ENCODE results near the gene SACM1L. TPM values are rescaled to one million over a fixed set of nuclear protein-coding genes. Genes with fewer than 3 reads are reported as not detected.
A peak's percentile ranks its signal among the peaks of the same experiment; 100 is the strongest.

Gene SACM1L
- total RNA-seq, 1 donor from 2014 or later, result 59.2 TPM

DNA sequence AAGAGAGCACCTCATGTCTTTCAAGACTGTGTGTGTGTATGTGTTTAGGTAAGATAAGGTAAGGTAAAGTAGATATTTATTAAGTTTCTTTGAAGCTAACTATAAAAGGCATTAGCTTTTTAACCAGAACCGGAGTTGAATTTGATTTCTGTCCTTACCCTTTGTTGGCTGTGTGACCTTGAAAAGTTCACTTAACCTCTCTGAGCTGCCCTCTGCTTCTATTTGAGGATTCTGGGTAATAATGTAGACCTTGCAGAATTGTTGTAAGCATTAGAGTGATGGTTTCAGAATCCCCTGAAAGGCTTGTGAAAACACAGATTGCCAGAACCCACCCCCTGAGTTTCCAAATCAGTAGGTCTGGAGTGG lies 21.6 kb upstream of the SACM1L start:
- no peak overlapping the region for H3K27ac Mint-ChIP-seq (ENCODE audit: unreplicated experiment)

GRCh38 chr3:45670436-45670835 lies 18.8 kb upstream of the SACM1L start:
- DNase-seq, result no peak
- no peak overlapping the region for H3K4me3 Mint-ChIP-seq (ENCODE audit: unreplicated experiment)
- no peak overlapping the region for H3K27ac Mint-ChIP-seq (ENCODE audit: unreplicated experiment)
- peaks cover 2% of the 10 kb centered on the region for H3K9me3 Mint-ChIP-seq (ENCODE audit: unreplicated experiment)
- TF ChIP-seq, protein P1, sequence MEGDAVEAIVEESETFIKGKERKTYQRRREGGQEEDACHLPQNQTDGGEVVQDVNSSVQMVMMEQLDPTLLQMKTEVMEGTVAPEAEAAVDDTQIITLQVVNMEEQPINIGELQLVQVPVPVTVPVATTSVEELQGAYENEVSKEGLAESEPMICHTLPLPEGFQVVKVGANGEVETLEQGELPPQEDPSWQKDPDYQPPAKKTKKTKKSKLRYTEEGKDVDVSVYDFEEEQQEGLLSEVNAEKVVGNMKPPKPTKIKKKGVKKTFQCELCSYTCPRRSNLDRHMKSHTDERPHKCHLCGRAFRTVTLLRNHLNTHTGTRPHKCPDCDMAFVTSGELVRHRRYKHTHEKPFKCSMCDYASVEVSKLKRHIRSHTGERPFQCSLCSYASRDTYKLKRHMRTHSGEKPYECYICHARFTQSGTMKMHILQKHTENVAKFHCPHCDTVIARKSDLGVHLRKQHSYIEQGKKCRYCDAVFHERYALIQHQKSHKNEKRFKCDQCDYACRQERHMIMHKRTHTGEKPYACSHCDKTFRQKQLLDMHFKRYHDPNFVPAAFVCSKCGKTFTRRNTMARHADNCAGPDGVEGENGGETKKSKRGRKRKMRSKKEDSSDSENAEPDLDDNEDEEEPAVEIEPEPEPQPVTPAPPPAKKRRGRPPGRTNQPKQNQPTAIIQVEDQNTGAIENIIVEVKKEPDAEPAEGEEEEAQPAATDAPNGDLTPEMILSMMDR (IDR thresholded peaks at IDR 0.05; ENCODE audit: partially characterized antibody, unreplicated experiment), result no peak
- peaks cover 5% of the 10 kb centered on the region for H3K27me3 Mint-ChIP-seq (ENCODE audit: unreplicated experiment)
- H3K4me1 Mint-ChIP-seq (ENCODE audit: low read depth, unreplicated experiment), result no peaks in the 10 kb centered on the region
- H3K36me3 Mint-ChIP-seq (ENCODE audit: unreplicated experiment), result no peaks in the 10 kb centered on the region

More for the DNA sequence above, 21.6 kb upstream of the SACM1L start:
- Mint-ChIP-seq H3K36me3 (ENCODE audit: unreplicated experiment) (no peaks in the 10 kb centered on the region), H3K27me3 (ENCODE audit: unreplicated experiment) (peaks cover 2% of the 10 kb centered on the region), H3K9me3 (ENCODE audit: unreplicated experiment) (peaks cover 2% of the 10 kb centered on the region), H3K4me3 (ENCODE audit: unreplicated experiment) (no peak overlapping the region), H3K4me1 (ENCODE audit: low read depth, unreplicated experiment) (no peaks in the 10 kb centered on the region)
- no peak for DNase-seq
- TF ChIP-seq, protein P1 (IDR thresholded peaks at IDR 0.05; ENCODE audit: partially characterized antibody, unreplicated experiment), result no peak

DNA sequence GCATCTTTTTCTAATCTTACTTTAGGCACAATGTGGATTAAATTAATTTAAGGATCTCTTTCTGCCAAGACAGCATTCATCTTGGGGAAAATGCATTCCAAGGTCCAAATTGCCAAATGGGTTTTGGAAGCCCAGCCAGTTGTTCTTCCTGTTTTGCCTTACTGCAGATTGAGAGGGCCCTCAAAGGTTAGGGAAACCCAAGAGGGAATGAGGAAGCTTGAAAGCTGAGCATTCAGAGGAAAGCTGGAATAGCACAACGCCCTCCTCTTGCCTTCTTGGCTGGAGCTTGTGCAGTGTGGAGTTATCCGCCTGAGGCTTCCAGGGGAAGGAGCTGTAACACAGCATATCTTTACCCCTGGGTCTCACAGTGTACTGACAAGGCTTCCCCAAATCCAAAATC lies 18.2 kb upstream of the SACM1L start:
- no peak overlapping the region for H3K4me3 Mint-ChIP-seq (ENCODE audit: unreplicated experiment)
- H3K9me3 Mint-ChIP-seq (ENCODE audit: unreplicated experiment), result peaks cover 2% of the 10 kb centered on the region
- TF ChIP-seq, protein P1 (IDR thresholded peaks at IDR 0.05; ENCODE audit: partially characterized antibody, unreplicated experiment), result no peak
- no peak for DNase-seq
- H3K27me3 Mint-ChIP-seq (ENCODE audit: unreplicated experiment), result peaks cover 5% of the 10 kb centered on the region
- H3K4me1 Mint-ChIP-seq (ENCODE audit: low read depth, unreplicated experiment), result no peaks in the 10 kb centered on the region
- no peak overlapping the region for H3K27ac Mint-ChIP-seq (ENCODE audit: unreplicated experiment)
- no peaks in the 10 kb centered on the region for H3K36me3 Mint-ChIP-seq (ENCODE audit: unreplicated experiment)

- H3K27me3 Mint-ChIP-seq (ENCODE audit: unreplicated experiment), result peaks cover 4% of the 10 kb centered on the region
- H3K4me1 Mint-ChIP-seq (ENCODE audit: low read depth, unreplicated experiment), result peaks cover 10% of the 10 kb centered on the region
- no peak overlapping the region for H3K4me3 Mint-ChIP-seq (ENCODE audit: unreplicated experiment)
- TF ChIP-seq, protein P1 (IDR thresholded peaks at IDR 0.05; ENCODE audit: partially characterized antibody, unreplicated experiment), result no peak
- H3K36me3 Mint-ChIP-seq (ENCODE audit: unreplicated experiment), result no peaks in the 10 kb centered on the region
- H3K27ac Mint-ChIP-seq (ENCODE audit: unreplicated experiment), result no peak overlapping the region
- peaks cover 2% of the 10 kb centered on the region for H3K9me3 Mint-ChIP-seq (ENCODE audit: unreplicated experiment)
- DNase-seq, result no peak
These were observed 15.9 kb upstream of the SACM1L start for GRCh38 chr3:45673273-45673672.

- no peaks in the 10 kb centered on the region for H3K9me3 Mint-ChIP-seq (ENCODE audit: unreplicated experiment)
- H3K27ac Mint-ChIP-seq (ENCODE audit: unreplicated experiment), result peak overlapping the region; percentile 82
- peaks cover 4% of the 10 kb centered on the region for H3K27me3 Mint-ChIP-seq (ENCODE audit: unreplicated experiment)
- TF ChIP-seq, protein P1 (IDR thresholded peaks at IDR 0.05; ENCODE audit: partially characterized antibody, unreplicated experiment), result no peak
- H3K4me3 Mint-ChIP-seq (ENCODE audit: unreplicated experiment), result peak overlapping the region; percentile 11
- DNase-seq, result no peak
- no peaks in the 10 kb centered on the region for H3K36me3 Mint-ChIP-seq (ENCODE audit: unreplicated experiment)
- H3K4me1 Mint-ChIP-seq (ENCODE audit: low read depth, unreplicated experiment), result peaks cover 10% of the 10 kb centered on the region
These were observed 12.7 kb upstream of the SACM1L start for GRCh38 chr3:45676325-45677032.

Measured in glutamatergic neuron (in vitro differentiated cells).